Rectal smooth muscle tissue (tissue), 1 donor: ENCODE measurements around the gene GTF2IRD1.

ENCODE experiments used
- H3K27ac ChIP-seq: one replicate; pipeline ENCODE4 v1.7.0; 2013; ENCODE audit warnings: low read depth, low read length, inconsistent platforms
- H3K27me3 ChIP-seq: one replicate; pipeline ENCODE4 v1.7.0; 2013; ENCODE audit warnings: low read length; ENCODE audit not compliant: control insufficient read depth, insufficient read depth
- H3K36me3 ChIP-seq: one replicate; pipeline ENCODE4 v1.7.0; 2013; ENCODE audit warnings: low read length; ENCODE audit not compliant: control insufficient read depth, insufficient read depth
- H3K4me1 ChIP-seq: one replicate; pipeline ENCODE4 v1.7.0; 2013; ENCODE audit warnings: low read length; ENCODE audit not compliant: control insufficient read depth, insufficient read depth
- H3K4me3 ChIP-seq: one replicate; pipeline ENCODE4 v1.7.0; 2013; ENCODE audit warnings: low read length
- H3K9ac ChIP-seq: one replicate; pipeline ENCODE4 v1.7.0; 2013; ENCODE audit warnings: low read length

Gene GTF2IRD1

DNA sequence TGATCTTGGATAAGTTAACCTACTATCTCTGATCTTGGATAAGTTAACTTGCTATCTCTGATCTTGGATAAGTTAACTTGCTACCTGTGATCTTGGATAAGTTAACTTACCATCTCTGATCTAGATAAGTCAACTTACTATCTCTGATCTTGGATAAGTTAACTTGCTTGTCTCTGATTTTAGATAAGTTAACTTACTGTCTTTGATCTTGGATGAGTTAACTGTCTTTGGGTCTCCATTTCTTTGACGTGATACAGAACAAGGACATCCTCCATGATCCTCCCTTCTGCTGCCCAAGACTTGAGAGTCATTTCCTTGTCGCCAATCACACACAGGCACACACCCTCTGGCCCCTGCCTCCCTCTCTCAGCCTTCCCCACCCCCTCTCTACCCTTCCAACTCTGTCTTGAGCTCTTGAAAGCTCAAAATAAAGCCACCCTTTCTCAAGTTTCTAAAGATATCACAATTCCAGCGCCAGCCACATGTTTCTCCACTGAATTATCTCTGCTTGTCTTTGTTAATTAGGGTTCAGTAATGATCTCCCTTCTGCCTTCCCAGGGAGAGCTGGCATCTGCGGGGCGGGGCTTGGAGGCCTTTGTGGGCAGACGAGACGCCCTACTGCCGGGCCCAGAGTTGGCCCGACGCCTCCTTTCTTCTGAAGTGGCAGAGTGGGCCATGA is 118.7 kb downstream of the GTF2IRD1 start:
- H3K36me3 ChIP-seq = no peaks in the 10 kb centered on the region
- no peak overlapping the region for H3K4me3 ChIP-seq
- no peak overlapping the region for H3K27ac ChIP-seq
- H3K27me3 ChIP-seq = no peaks in the 10 kb centered on the region
- no peaks in the 10 kb centered on the region for H3K4me1 ChIP-seq
- H3K9ac ChIP-seq = no peak overlapping the region

DNA sequence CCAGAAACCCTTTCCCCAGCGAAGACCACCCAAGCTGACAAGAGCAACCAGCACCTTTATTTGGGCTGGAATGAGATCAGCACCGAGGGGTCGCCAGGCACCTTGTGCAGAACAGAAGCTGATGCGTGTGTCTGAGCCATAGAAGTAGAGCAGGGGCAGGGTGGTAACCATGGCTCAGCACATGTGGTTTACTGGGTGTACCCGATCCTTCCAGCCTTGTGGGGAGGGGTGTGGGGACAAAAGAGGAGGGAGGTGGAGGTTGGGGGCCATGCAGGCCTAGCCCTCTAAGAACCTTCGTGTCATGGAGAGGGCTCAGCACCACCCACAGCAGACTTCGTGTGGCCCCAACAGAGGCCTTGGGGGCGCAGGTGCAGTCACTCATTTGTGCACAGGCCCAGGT is 119.8 kb downstream of the GTF2IRD1 start:
- H3K4me3 ChIP-seq = no peak overlapping the region
- H3K27me3 ChIP-seq = no peaks in the 10 kb centered on the region
- no peak overlapping the region for H3K27ac ChIP-seq
- H3K36me3 ChIP-seq = no peaks in the 10 kb centered on the region
- no peaks in the 10 kb centered on the region for H3K4me1 ChIP-seq
- no peak overlapping the region for H3K9ac ChIP-seq

DNA sequence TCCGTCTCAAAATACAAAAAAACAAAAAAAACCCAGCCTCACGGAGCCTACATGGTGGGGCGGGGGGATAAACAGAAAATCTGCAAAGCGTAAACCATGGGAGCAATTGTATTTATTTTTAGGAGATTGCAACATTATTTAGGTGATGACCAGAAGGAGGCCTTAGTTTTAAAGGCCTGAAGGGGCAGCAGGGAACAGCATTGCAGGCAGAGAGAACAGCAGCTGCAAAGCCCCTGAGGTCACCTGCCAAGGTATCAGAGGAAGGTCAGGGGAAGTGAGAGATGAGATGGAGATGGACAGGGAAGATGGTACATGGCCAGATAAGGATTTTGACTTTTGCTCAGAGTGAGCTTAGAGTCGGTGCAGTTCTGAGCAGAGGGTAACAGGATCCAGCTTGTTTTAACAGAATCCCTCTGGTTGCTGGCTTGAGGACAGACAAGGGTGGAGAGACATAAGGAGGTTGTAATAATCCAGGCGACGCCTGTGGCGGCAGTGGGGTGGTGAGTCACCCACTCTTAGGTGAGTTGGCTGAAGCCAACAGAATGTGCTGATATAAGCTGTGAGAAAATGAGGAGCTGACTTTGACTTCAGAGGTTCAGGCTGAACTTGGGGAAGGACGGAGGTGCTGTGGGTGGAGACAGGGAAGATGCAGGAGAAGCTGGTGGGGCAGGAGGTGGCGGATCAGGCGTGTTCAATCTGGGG is 121.5 kb downstream of the GTF2IRD1 start:
- Histone ChIP-seq H3K4me3 (no peak overlapping the region), H3K36me3 (no peaks in the 10 kb centered on the region), H3K4me1 (no peaks in the 10 kb centered on the region), H3K27me3 (no peaks in the 10 kb centered on the region), H3K9ac (no peak overlapping the region), H3K27ac (no peak overlapping the region)

DNA sequence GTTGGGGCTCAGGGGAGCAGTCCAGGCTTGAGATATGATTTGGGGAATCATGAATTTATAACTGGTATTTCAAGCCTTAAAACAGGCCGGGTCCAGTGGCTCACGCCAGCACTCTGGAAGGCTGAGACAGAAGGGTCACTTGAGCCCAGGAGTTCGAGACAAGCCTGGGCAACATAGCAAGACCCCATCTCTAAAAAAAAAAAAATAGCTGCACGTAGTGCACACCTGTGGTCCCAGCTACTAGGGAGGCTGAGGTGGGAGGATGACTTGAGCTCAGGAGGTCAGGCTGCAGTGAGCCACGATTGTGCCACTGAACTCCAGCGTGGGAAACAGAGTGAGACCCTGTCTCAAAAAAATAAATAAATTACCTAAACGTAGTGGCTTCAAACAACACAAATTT is 122.1 kb downstream of the GTF2IRD1 start:
- no peak overlapping the region for H3K27ac ChIP-seq
- no peak overlapping the region for H3K4me3 ChIP-seq
- H3K36me3 ChIP-seq = no peaks in the 10 kb centered on the region
- H3K27me3 ChIP-seq = no peaks in the 10 kb centered on the region
- no peaks in the 10 kb centered on the region for H3K4me1 ChIP-seq
- H3K9ac ChIP-seq = no peak overlapping the region

DNA sequence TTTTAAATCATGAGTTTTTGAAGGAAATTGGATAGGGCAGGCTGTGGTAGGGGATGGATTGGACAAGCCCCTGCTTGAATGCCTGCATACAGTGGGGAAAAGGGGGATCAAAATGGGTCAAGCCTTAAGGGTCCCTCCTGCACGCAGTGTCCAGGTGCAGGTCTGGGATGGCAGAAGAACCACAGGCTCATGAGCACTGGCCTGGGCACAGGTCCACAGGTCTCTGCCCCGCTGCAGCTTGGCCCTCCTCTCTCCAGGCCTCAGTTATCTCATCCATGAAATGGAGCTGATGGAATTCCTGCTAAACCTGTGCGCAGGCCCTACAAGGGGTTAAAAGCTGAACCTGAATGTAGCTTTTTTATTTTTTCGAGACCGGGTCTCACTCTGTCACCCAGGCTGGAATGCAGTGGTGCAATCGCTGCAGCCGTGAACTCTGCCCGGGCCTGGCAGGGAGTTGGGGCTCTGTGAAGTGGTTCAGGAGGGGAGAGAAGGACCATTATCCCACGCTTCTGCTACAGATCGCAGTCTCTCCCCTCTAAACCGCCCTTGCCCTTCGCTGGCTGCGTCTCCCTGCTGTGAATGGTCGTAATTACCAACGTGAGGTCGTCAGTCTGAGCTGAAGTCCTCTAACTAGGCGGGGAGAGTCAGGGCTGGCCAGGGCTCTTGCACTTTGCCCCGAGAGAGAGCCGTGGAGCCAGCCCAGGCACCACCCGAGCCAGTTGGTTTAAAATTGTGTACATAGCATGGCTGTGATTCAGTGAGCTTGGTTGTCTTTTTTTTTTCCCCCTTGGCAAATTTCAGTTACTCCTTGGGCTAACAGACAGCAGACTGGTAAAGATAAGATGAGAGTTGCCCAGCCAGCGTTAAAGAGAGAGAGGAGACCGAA is 126.3 kb downstream of the GTF2IRD1 start:
- no peaks in the 10 kb centered on the region for H3K36me3 ChIP-seq
- no peak overlapping the region for H3K27ac ChIP-seq
- no peaks in the 10 kb centered on the region for H3K4me1 ChIP-seq
- no peaks in the 10 kb centered on the region for H3K27me3 ChIP-seq
- no peak overlapping the region for H3K9ac ChIP-seq
- peak overlapping the region; percentile 13 for H3K4me3 ChIP-seq

DNA sequence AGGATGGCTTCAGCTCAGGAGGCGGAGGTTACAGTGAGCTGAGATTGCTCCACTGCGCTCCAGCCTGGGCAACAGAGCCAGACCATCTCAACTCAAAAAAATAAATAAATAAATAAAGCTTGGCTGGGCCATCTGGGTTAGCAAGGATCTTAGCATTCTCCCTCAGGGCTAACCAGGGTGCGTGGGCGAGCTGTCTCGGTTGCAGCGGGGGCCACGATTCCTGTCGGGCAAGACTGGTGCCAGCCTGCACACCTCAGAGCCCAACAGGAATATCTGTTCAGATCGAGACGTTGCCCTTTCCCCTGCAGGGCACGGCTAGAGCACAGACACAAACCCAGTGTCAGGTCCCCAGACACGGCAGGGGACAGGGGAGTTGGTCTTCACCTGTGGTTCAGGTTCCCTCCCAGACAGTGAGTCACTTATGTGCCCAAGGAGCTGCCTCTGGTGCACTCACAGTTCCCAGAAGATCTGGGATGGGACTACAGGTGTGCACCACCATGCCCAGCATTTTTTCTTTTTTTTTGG is 128.3 kb downstream of the GTF2IRD1 start:
- H3K27me3 ChIP-seq = no peaks in the 10 kb centered on the region
- no peak overlapping the region for H3K9ac ChIP-seq
- no peaks in the 10 kb centered on the region for H3K4me1 ChIP-seq
- H3K4me3 ChIP-seq = no peak overlapping the region
- no peaks in the 10 kb centered on the region for H3K36me3 ChIP-seq
- no peak overlapping the region for H3K27ac ChIP-seq

DNA sequence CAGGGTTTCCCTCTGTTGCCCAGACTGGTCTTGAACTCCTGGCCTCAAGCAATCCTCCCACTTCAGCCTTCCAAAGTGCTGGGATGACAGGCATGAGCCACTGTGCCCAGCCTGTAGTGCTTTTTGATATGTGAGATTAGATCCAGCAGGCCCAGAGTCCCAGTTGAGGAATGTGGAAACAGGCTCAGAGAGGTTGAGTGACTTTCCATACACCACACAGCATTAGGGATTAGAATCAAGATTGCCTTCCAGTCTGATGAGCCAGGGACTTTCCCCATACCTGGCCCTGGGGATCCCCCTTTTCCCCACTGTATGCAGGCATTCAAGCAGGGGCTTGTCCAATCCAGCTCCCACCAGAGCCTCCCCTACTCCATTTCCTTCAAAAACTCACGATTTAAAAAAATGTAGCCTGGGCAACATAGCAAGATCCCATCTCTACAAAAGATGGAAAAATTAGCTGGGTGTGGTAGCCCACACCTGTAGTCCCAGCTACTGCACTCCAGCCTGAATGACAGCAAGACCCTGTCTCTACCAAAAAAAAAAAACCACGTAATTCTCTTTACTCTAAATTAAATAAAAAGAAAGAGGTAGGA is 128.8 kb downstream of the GTF2IRD1 start:
- no peaks in the 10 kb centered on the region for H3K27me3 ChIP-seq
- H3K27ac ChIP-seq = no peak overlapping the region
- H3K36me3 ChIP-seq = no peaks in the 10 kb centered on the region
- no peak overlapping the region for H3K4me3 ChIP-seq
- peaks cover 4% of the 10 kb centered on the region for H3K4me1 ChIP-seq
- no peak overlapping the region for H3K9ac ChIP-seq

DNA sequence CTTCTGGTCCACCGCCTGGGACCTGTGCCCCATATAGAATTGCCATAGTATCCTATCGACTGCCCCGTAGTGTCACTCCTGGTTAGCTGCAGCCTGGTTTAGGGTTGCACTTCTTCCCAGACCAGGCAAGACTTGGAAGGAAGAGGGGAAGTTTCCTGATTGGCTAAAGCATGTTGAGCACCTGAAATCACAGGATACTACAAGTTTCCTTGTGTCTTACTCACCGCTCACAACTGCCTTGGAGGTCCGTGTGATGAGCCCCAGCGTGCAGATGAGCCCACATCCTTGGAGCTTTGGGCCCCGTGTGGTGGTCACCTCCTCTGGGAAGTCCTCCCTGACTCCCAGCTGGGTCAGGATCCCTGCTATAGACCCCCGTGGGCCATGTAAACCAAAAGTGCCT is 129.9 kb downstream of the GTF2IRD1 start:
- H3K9ac ChIP-seq = no peak overlapping the region
- peaks cover 7% of the 10 kb centered on the region for H3K4me1 ChIP-seq
- no peaks in the 10 kb centered on the region for H3K27me3 ChIP-seq
- H3K27ac ChIP-seq = no peak overlapping the region
- H3K36me3 ChIP-seq = no peaks in the 10 kb centered on the region
- H3K4me3 ChIP-seq = no peak overlapping the region

DNA sequence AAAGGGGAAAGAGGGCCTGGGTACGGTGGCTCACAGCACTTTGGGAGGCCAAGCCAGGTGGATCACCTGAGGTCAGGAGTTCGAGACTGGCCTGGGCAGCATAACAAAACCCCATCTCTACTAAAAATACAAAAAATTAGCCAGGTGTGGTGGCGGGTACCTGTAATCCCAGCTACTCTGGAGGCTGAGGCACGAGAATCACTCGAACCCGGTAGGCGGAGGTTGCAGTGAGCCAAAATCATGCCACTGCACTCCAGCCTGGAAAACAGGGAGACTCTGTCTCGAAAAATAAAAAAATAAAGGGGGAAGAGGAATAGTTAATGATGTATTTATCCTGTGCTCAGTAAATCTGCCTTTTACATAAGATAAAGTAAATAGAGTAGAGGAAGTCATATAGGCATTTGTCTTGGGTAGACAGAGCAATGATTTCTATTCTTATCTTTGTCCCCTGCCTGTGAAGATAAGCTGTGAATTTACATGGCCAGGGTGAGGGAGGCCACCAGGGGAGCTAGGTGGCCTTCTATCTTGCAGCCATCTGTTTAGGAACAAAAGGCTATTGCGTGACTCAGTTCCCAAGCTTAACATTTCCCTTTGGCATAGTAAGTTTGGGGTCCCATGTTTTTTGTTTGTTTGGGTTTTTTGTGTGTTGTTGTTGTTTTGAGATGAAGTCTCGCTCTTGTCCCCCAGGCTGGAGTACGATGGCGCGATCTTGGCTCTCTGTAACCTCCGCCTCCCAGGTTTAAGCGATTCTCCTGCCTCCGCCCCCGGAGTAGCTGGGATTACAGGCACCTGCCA is 130.7 kb downstream of the GTF2IRD1 start:
- no peak overlapping the region for H3K9ac ChIP-seq
- H3K4me3 ChIP-seq = no peak overlapping the region
- no peaks in the 10 kb centered on the region for H3K36me3 ChIP-seq
- H3K27me3 ChIP-seq = no peaks in the 10 kb centered on the region
- H3K4me1 ChIP-seq = peaks cover 7% of the 10 kb centered on the region
- H3K27ac ChIP-seq = no peak overlapping the region

DNA sequence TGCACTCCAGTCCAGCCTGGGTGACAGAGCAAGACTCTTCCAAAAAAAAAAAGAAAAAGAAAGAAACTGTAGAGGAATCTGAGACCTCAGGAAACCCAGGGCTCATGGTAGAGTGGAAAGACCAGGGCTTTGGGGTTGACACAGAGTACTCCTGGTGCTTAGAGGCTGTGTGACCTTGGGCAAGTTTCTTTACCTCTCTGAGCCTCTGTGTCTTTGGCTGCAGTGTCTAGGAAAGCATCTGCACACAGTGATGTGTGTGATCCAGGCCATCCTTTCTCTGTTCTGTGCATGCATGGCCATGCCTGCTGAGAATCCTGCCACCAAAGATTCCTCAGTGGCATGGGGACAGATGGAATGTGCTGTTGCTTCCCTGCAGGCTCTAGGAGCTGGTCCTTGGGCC is 132.1 kb downstream of the GTF2IRD1 start:
- Histone ChIP-seq H3K4me1 (peaks cover 7% of the 10 kb centered on the region), H3K36me3 (no peaks in the 10 kb centered on the region), H3K27ac (peak overlapping the region; percentile 28), H3K4me3 (no peak overlapping the region), H3K9ac (no peak overlapping the region), H3K27me3 (no peaks in the 10 kb centered on the region)

DNA sequence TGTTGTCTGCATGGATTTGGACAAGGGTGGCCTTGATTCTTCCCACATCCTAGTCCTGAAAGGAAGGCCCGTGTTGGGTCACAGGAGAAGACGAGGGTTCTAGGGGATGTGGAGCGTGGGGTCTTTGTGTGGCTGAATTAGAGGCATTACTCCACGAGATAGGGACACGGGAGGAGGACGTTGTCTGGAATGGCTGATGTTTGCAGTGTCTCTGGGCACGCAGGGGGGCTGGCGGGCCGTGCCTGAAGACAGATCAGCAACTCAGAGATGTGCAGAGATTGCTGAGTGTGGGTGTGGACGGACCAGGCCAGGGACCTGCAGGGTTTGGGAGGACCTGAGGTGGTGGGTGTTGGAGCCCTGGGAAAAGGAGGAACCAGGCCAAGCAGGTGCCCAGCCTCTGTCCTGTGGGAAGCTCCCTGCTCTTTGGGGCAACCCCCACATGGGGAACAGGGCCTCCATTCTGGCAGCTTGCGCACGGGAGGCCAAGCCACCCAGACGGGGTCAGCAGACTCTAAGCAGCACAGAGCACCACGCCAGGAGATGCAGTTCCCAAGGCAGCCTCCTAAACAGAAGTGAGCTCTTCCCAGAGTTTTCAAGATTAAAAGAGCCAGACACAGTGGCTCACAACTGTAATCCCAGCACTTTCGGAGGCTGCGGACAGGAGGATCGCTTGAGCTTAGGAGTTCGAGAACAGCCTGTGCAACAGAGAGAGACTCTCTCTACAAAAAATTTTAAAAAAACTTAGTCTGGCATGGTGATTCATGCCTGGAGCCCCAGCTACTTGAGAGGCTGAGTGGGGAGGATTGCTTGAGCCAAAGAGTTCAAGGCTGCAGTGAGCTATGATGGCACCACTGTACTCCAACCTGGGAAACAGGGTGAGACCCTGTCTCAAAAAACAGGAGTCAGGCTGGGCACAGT is 132.8 kb downstream of the GTF2IRD1 start:
- Histone ChIP-seq H3K4me1 (peaks cover 7% of the 10 kb centered on the region), H3K36me3 (no peaks in the 10 kb centered on the region), H3K27ac (peak overlapping the region; percentile 38), H3K9ac (no peak overlapping the region), H3K4me3 (no peak overlapping the region), H3K27me3 (no peaks in the 10 kb centered on the region)
